ENCODE data around the gene POLL. TPM values are rescaled to one million over a fixed set of nuclear protein-coding genes. Genes with fewer than 3 reads are reported as not detected.

POLL gene
- total RNA-seq, 1 experiment from 2014 or later, result 27.2 TPM

DNA sequence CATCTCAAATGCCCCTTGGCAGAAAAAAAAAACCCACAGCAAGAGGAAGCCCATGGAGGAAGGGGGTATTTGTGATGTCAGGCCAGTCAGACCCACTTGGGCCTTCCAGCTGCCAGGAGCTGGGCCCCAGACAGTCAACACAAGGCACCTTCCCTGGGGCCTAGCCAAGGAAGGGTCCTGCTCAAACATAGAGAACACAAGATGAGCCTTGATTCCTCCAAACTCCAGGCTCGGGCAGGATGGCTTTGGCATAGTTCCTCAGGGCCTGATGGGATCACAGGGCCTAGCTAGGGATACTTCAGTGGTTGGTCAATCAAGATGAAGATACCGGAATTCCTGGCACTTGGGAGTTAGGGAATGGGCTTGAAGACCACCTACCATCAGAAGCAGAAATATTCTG is 30.8 kb upstream of the POLL start:
- no peaks in the 10 kb centered on the region for H3K27me3 ChIP-seq (replicated peaks; ENCODE audit: insufficient read depth, low read depth, low read length, poor library complexity)
- H3K4me1 ChIP-seq (ENCODE audit: insufficient read depth, low read length, poor library complexity, severe bottlenecking), result no peaks in the 10 kb centered on the region
- no TSS peak for BruUV-seq (replicated peaks)
- no peak for DNase-seq (ENCODE audit: low spot score)
- ChIA-PET POLR2A (ENCODE audit: low non-redundant PET) (no interaction called here), CTCF (no interaction called here)
- H3K36me3 ChIP-seq (ENCODE audit: insufficient read depth, low read length, poor library complexity, severe bottlenecking), result no peaks in the 10 kb centered on the region
- no peaks in the 10 kb centered on the region for H3K9me3 ChIP-seq (ENCODE audit: low read depth, low read length, poor library complexity, severe bottlenecking)
- intact Hi-C loops (cut with micrococcal nuclease; ENCODE audit: unreplicated experiment), result no loop called here
- H3K27ac ChIP-seq (ENCODE audit: low read depth, low read length, poor library complexity, severe bottlenecking), result no peak overlapping the region
- TF ChIP-seq EZH2 (IDR thresholded peaks at IDR 0.05; ENCODE audit: borderline replicate concordance, low read depth, low read length, poor library complexity, severe bottlenecking), result no peak
- TF ChIP-seq, protein P1, sequence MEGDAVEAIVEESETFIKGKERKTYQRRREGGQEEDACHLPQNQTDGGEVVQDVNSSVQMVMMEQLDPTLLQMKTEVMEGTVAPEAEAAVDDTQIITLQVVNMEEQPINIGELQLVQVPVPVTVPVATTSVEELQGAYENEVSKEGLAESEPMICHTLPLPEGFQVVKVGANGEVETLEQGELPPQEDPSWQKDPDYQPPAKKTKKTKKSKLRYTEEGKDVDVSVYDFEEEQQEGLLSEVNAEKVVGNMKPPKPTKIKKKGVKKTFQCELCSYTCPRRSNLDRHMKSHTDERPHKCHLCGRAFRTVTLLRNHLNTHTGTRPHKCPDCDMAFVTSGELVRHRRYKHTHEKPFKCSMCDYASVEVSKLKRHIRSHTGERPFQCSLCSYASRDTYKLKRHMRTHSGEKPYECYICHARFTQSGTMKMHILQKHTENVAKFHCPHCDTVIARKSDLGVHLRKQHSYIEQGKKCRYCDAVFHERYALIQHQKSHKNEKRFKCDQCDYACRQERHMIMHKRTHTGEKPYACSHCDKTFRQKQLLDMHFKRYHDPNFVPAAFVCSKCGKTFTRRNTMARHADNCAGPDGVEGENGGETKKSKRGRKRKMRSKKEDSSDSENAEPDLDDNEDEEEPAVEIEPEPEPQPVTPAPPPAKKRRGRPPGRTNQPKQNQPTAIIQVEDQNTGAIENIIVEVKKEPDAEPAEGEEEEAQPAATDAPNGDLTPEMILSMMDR (conservative IDR thresholded peaks at IDR 0.05; ENCODE audit: low read depth, low read length), result no peak
- no peak overlapping the region for H3K4me3 ChIP-seq (ENCODE audit: low read depth, low read length, poor library complexity, severe bottlenecking)

- Histone ChIP-seq H3K4me3 (ENCODE audit: low read depth, low read length, poor library complexity, severe bottlenecking) (no peak overlapping the region), H3K36me3 (ENCODE audit: insufficient read depth, low read length, poor library complexity, severe bottlenecking) (no peaks in the 10 kb centered on the region), H3K9me3 (ENCODE audit: low read depth, low read length, poor library complexity, severe bottlenecking) (no peaks in the 10 kb centered on the region), H3K27ac (ENCODE audit: low read depth, low read length, poor library complexity, severe bottlenecking) (no peak overlapping the region), H3K4me1 (ENCODE audit: insufficient read depth, low read length, poor library complexity, severe bottlenecking) (no peaks in the 10 kb centered on the region), H3K27me3 (replicated peaks; ENCODE audit: insufficient read depth, low read depth, low read length, poor library complexity) (no peaks in the 10 kb centered on the region)
- ChIA-PET POLR2A (ENCODE audit: low non-redundant PET) (no interaction called here), CTCF (interaction anchor here (1.5 kb wide), 1 partner anchor 15 kb away, joined by 4 read pairs; no protein-coding TSS in a partner anchor)
- BruUV-seq (replicated peaks), result no TSS peak
- no peak for DNase-seq (ENCODE audit: low spot score)
- intact Hi-C loops (cut with micrococcal nuclease; ENCODE audit: unreplicated experiment), result no loop called here
- TF ChIP-seq, protein P1 (conservative IDR thresholded peaks at IDR 0.05; ENCODE audit: low read depth, low read length), result no peak
- TF ChIP-seq EZH2 (IDR thresholded peaks at IDR 0.05; ENCODE audit: borderline replicate concordance, low read depth, low read length, poor library complexity, severe bottlenecking), result no peak
Measured at GRCh38 chr10:101617824-101618568, 29.9 kb upstream of the POLL start.

- no peaks in the 10 kb centered on the region for H3K9me3 ChIP-seq (ENCODE audit: low read depth, low read length, poor library complexity, severe bottlenecking)
- intact Hi-C loops (cut with micrococcal nuclease; ENCODE audit: unreplicated experiment), result no loop called here
- no peaks in the 10 kb centered on the region for H3K4me1 ChIP-seq (ENCODE audit: insufficient read depth, low read length, poor library complexity, severe bottlenecking)
- H3K27ac ChIP-seq (ENCODE audit: low read depth, low read length, poor library complexity, severe bottlenecking), result no peak overlapping the region
- ChIA-PET POLR2A (ENCODE audit: low non-redundant PET) (no interaction called here), CTCF (interaction anchor here (1.5 kb wide), 1 partner anchor 15 kb away, joined by 4 read pairs; no protein-coding TSS in a partner anchor)
- DNase-seq (ENCODE audit: low spot score), result peak; percentile 28
- no peaks in the 10 kb centered on the region for H3K36me3 ChIP-seq (ENCODE audit: insufficient read depth, low read length, poor library complexity, severe bottlenecking)
- no TSS peak for BruUV-seq (replicated peaks)
- TF ChIP-seq, protein P1 (conservative IDR thresholded peaks at IDR 0.05; ENCODE audit: low read depth, low read length), result 0 out of 2 replicates have a peak, but pooled peaks have one; percentile 11
- no peak for TF ChIP-seq EZH2 (IDR thresholded peaks at IDR 0.05; ENCODE audit: borderline replicate concordance, low read depth, low read length, poor library complexity, severe bottlenecking)
- H3K27me3 ChIP-seq (replicated peaks; ENCODE audit: insufficient read depth, low read depth, low read length, poor library complexity), result no peaks in the 10 kb centered on the region
- H3K4me3 ChIP-seq (ENCODE audit: low read depth, low read length, poor library complexity, severe bottlenecking), result no peak overlapping the region
Measured at GRCh38 chr10:101617102-101617823, 29.2 kb upstream of the POLL start.
